GM21529 (cell line): ENCODE results near the gene ATP9B.

ENCODE experiments used
- ATAC-seq: cut with Tn5 transposase; IDR thresholded peaks from one replicate; pipeline ENCODE4 v1.9.1; 2021; ENCODE audit not compliant: unreplicated experiment

Gene ATP9B

GRCh38 chr18:79422783-79423165, 353.6 kb downstream of the ATP9B start:
- no peak for ATAC-seq

DNA sequence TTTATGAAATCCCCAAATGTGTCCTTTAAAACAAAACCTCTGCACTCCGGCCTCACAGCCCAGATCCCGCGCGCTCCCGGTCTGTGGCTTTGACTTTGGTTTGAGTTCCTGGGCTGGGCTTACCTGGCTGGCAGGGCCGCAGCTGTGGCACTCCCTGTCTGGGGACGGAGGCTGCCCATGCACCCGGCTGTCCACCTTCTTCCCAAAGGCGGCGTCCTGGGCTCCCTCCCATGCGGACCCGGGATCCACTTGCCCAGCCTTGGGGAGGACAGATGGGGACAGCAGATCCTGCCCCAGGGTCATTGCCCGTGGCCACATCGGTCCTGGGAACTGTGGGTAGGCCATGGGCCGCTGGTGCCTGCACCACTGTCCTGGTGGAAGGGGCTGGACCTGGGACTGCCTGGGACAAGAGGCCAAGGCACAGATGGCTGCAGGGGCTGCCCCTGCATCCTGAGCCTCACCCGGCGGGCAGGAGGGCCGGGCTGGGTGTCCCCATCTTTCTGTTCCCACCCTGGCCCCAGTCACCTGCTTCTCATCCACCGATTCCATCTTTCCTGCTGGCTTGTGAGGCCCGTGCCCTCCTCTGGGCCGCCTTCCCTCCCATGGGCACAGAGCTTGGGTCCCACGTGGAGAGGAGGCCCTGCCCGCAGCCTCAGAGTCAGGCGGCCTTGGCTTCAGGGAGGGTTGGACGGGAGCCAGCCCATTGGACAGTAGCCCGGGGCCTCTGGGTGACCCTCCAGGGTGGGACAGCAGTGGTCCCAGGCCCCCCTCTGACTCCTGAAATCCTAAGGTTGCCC, 354.2 kb downstream of the ATP9B start:
- no peak for ATAC-seq

DNA sequence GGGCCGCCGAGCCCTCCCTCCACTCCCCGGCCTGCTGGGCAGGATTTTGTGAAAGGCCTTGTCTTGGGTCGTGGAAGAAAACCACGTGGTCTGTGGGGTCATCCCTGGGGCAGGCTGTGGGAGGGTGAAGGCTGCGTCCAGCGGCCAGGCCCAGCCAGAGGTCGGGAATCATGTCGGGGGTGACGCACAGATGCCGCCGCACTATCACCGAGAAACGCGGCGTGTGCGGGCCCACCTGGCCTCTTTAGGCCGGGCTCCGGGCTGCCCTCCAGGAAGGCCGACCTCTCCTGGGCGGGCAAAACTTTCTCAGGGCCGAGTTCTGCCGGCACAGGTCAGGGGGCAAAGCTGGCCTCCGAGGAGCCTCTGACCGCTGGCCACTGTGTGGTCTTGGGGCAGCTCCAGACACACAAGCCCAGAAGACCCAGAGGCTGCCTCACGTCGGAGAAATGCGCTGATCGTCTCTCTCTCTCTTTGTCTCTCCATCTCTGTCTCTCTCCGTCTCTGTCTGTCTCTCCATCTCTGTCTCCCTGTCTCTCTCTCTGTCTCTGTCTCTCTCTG, 354.9 kb downstream of the ATP9B start:
- ATAC-seq, result no peak

DNA sequence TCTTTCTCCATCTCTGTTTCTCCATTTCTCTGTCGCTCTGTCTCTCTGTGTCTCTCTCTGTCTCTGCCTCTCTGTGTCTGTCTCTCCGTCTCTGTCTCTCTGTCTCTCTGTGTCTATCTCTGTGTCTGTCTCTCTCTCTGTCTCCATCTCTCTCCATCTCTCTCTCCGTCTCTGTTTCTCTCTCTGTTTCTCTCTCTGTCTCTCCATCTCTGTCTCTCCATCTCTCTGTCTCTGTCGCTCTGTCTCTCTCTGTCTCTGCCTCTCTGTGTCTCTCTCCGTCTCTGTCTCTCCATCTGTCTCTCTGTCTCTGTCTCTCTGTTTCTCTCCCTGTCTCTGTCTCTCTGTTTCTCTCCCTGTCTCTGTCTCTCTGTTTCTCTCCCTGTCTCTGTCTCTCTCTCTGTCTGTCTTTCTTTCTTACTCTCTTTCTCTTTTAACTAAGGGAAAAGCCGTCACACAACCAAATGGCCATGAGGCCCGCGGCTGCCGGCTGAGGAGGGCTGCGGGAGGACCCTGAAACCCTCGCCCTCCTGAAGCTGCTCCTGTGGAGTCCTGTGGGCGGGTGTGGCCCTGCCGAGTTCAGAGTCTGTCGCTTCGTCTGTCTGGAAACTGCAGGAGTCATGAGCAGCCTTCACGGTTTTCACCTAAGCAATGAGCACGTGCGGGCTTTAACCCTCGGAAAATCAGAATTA, 355.8 kb downstream of the ATP9B start:
- no peak for ATAC-seq

- no peak for ATAC-seq
Measured at GRCh38 chr18:79425569-79425886, 356.3 kb downstream of the ATP9B start.

GRCh38 chr18:79426376-79427300, 357.4 kb downstream of the ATP9B start:
- ATAC-seq, result no peak

DNA sequence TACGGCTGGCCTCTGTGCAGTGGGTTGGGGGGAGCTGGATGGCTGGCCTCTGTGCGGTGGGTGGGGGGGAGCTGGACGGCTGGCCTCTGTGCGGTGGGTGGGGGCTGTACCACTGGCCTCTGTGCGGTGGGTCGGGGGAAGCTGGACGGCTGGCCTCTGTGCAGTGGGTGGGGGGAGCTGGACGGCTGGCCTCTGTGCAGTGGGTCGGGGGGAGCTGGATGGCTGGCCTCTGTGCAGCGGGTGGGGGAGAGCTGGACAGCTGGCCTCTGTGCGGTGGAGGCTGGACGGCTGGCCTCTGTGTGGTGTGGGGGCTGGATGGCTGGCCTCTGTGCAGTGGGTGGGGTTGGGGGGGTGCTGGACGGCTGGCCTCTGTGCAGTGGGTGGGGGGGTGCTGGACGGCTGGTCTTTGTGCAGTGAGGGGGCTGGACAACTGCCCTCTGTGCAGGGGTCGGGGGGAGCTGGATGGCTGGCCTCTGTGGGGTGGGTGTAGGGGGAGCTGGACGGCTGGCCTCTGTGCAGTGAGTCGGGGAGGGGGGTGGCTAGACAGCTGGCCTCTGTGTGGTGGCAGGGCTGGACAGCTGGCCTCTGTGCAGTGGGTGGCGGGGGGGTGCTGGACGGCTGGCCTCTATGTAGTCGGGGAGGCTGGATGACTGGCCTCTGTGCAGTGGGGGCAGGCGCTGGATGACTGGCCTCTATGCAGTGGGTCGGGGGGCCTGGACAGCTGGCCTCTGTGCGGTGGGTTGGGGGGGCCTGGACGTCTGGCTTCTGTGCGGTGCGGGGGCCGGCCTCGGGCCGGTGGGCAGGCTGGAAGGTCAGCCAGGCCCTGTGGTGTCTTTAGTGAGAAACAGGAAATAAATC, 358.4 kb downstream of the ATP9B start:
- ATAC-seq, result no peak
